NCI-H1105 treated with DMSO at 0.1 percent for 48 hours (cell line): ENCODE results near the gene OR52L1.

Experiments used
- DNase-seq: peaks from one replicate; lab custom pipeline; 2025; lab: John Stamatoyannopoulos, UW

OR52L1 gene

DNA sequence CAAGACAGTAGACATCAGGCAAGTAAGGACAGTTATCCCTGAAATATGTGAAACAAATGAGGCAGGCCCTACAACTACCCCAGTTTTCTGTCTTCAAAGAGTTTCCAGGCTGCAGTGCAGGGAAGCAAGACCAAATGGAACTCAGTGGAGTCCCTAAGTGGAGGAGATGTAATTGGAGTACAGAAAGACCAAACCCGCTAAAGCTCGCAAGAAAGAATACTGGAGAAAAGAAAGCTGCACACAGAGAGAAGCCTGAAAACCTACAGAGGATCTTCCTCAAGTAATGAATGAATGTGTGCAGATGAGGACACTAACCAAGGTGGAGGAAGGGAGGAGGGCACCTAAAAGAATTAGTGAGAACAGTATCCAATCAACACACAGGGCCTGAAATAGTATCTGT is 46.0 kb downstream of the OR52L1 start:
- no peak for DNase-seq

DNA sequence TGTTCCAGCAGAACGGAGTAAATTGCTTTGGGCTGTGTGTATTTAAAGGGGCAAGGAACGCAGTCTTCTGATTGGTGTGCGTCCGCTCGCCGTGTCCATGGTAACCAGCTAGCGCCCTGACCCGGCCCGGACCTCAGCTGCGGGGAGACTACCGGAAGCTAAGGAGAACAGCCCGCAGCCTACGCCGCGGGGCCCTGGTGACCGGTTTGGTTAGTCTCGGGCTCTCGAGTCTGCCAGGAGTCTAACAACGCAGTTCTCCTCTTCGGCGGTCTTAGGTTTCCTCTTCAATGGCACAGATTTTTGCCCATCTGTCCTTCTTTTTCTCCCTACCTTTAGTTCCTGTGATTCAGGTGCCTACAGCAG is 48.2 kb downstream of the OR52L1 start:
- peak; percentile 64 for DNase-seq

DNA sequence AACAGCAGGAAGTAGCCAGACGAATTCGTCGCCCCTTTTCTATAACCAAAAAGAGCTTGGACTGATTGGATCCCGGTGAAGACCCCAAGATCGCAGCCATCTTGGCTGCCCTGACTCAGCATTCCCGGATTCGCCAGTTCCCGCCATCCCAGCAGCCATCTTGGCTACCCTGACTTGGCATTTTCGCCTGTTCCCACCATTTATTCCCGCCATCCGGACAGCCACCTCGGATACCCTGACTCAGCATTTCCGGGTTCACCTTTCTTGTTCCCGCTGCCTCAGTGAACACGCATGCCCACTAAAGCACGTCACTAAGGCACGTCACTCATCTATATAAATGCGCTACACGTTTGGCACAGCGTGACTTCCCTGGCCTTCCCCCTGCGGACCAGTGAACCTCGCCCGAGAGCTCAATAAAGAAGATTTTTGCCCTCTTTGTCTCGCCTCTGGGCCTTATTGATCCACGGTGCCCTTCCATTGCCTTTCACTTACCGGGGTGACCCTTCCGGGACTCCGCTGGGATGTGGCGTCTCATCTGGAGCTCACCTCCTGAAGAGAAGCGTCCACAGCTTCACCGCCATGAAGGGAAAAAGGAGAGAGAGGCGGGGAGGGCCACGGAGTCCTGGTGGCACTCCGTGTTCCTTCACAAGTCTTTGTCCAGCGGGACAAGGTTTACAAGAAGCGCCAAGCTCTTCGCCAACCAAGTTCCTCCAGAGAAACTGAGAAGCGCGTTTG is 48.8 kb downstream of the OR52L1 start:
- DNase-seq: peak; percentile 43
